ENCODE data around the gene METTL13.

GRCh38 chr1:171744986-171745385 lies 36.5 kb upstream of the METTL13 start:
- no peak for TF ChIP-seq CTCF (conservative IDR thresholded peaks at IDR 0.05 in 1 of 2, IDR thresholded peaks at IDR 0.05 in 1 of 2; ENCODE audit: low read depth in 1 of 2, low read length in 2 of 2)
- TF ChIP-seq EZH2 (IDR thresholded peaks at IDR 0.05; ENCODE audit: low read length, missing control alignments) = no peak
